Stimulated activated naive CD8-positive, alpha-beta T cell treated with anti-CD3 and anti-CD28 coated beads, Interleukin-15, Interleukin-2, amounts not matched to agents 100 U/mL and 50 U/mL, for 24 hours (primary cell): ENCODE data around the gene RNF11.

Source experiments
- ATAC-seq: fragments of 150-1000 bp; cut with Tn5 transposase; one replicate; pipeline ENCODE4 v1.10.0; 2021
- DNase-seq: peaks from one replicate; pipeline ENCODE4 v3.0.0; 2021

The RNF11 gene

GRCh38 chr1:51297401-51298321, 61.6 kb downstream of the RNF11 start:
- ATAC-seq = no peak
- DNase-seq = no peak

GRCh38 chr1:51298322-51298705, 62.2 kb downstream of the RNF11 start:
- ATAC-seq (no peak), DNase-seq (no peak)

GRCh38 chr1:51299185-51299885, 63.3 kb downstream of the RNF11 start:
- ATAC-seq (no peak), DNase-seq (no peak)

- no peak for ATAC-seq
These were observed 64.1 kb downstream of the RNF11 start for GRCh38 chr1:51299981-51300670.

GRCh38 chr1:51301152-51301843, 65.2 kb downstream of the RNF11 start:
- peak; percentile 15 for ATAC-seq
- no peak for DNase-seq

More at GRCh38 chr1:51299981-51300670, 64.1 kb downstream of the RNF11 start:
- no peak for DNase-seq

DNA sequence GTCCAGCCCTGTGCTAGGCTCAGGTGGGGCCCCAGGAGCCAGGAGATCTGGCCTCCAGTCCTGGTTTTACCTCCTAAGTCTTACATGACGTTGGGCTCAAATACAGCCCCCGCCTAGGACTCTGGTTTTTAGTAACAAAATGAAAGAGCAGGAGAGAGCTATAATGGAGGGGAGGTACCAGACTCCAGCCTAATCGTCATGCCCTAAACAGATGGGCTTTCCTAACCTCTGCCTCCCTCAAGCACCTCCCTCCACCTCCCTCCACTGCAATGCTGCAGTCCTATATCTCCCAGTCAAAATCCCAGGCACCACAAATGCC, 65.7 kb downstream of the RNF11 start:
- no peak for DNase-seq
- ATAC-seq = no peak

GRCh38 chr1:51302270-51302669, 66.2 kb downstream of the RNF11 start:
- ATAC-seq = no peak

DNA sequence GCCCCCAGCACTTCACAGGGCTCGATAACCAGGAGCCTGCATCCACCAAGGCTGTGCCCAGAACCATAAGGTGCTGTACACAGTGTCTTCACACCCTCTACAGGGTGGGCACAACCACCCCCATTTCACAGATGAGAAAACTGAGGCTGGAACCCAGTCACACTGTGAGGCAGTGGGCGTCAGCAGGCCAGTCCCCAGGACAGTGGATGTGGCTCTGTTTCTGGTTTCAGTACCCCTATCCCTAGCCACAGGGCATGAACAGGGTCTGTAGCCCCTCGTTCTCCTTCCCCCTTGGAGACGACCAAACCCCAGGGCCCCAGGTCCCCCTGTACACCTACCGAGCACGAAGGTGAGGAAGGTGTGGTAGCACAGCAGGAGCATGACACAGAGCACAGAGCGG, 66.7 kb downstream of the RNF11 start:
- ATAC-seq (no peak), DNase-seq (no peak)

More at GRCh38 chr1:51302270-51302669, 66.2 kb downstream of the RNF11 start:
- DNase-seq = no peak

DNA sequence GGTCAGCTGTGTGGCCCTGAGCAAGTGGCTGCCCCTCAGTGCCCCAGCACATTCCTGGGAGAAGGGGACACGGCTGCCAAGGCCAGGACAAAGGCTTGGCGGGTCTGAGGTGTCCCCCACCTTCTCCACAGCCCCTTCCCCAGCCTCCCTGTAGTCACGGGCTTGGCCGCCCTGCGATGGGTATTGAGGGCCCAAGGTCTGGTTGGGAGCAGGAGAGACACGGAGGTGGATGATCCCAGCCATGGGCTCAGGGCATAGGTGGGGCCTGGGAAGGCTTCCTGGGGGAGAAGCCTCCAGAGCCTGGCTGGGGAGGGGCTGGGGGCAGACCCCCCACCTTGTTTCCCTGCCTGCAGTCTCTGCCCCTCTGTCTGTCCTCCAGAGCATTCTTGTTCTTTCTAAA, 67.2 kb downstream of the RNF11 start:
- DNase-seq (no peak), ATAC-seq (no peak)

DNA sequence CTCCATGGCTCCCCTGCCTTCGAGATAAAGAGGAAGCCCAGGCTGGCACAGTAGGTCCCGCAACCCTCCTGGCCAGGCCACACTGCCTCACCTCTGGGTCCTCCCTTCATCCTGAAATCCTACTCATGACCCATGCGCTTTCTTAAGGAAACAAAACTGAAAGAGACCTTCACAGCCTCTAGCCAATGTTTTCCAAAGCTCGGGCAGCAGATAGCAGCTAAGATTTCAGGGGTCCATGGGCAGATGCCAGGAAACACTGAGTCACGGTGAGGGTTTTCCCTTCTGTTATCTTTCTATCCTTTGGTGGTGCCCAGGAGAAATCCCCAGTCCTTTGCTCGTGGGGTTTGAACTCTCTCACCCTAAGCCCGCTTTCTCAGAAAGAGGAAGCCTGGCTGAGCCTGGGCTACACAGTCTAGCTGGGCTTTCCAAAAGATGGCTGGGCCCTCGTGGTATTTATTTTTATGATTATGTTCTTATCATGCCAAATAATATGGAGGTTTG, 67.7 kb downstream of the RNF11 start:
- peak; percentile 72 for DNase-seq
- ATAC-seq = peak; percentile 76

GRCh38 chr1:51304360-51304759, 68.3 kb downstream of the RNF11 start:
- DNase-seq = no peak
- no peak for ATAC-seq

GRCh38 chr1:51305371-51305823, 69.3 kb downstream of the RNF11 start:
- ATAC-seq = no peak
- DNase-seq = no peak

- DNase-seq (no peak), ATAC-seq (no peak)
These were observed 70.9 kb downstream of the RNF11 start for GRCh38 chr1:51306950-51307349.

DNA sequence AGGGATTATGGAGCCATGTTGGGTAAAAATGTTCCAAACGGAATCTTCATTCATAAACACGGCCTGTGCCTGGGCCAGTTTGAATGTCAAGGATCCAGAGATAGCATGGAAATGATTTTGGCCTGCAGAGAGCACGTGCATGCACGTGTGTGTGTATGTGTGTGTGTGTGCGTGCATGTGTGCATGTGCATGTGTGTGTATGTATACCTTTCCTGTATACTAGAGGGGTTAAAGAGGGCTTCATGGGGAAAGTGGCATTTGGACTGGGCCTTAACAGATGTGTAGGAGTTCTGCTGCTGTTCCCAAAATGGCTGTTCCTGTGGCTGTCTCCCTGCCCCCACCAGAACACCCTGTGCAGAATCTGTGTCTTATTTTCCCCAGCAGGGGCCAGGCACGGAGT, 72.6 kb downstream of the RNF11 start:
- DNase-seq = no peak
- no peak for ATAC-seq

DNA sequence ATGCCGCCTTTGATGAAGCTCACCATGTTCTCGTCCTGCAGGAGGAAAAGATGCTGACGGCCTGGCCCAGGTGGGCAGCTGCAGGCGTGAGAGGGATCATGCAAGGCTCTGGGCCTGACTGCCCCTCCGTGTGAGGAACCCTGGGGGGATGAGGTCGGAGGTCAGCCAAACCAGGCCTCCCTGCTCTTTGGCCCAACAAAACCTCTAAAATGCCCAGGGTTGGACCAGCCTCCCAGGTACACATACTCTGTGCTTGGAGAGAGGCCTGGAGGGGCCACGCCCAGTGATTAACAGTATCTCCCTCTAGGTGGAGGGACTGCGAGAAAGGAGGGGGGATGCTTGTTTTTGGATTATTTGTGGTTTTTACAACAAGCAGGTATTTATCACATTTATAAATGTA, 73.2 kb downstream of the RNF11 start:
- no peak for DNase-seq
- ATAC-seq = no peak

DNA sequence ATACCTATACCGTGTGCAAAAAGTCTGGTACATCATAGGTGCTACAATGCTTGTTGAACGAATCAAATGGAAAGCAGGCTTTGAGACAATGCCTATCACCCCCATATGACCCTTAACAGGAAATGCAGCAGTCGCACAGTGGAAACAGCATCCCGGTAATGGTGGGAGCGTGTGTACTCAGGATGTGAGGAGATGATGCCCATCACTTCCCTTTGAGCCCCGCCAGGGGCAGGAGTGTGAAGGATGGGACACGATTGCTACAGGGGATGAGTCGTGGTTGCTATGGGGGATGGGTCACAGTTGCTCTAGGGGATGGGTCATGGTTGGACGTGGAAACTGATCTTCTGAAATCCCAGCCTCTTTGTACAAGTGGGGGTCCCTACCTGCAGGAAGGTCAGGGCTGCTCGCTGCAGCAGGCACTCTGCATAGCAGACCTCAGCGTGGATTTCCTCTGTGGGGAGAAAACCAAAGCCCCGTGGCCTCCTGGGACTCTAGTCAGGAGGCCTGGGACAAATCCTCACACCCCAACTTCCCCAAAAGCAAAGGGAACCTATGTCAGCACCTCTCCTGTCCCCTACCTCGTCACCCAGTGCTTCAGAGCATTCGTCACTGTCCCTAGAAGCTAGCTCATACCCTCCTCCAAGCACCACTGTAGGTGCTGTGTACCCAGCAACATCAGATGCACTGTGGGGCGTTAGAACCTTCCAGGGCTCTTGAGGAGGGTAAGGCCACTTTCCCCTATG, 75.0 kb downstream of the RNF11 start:
- DNase-seq (no peak), ATAC-seq (no peak)

- DNase-seq = no peak
- no peak for ATAC-seq
These were observed 75.8 kb downstream of the RNF11 start for GRCh38 chr1:51311826-51312225.

DNA sequence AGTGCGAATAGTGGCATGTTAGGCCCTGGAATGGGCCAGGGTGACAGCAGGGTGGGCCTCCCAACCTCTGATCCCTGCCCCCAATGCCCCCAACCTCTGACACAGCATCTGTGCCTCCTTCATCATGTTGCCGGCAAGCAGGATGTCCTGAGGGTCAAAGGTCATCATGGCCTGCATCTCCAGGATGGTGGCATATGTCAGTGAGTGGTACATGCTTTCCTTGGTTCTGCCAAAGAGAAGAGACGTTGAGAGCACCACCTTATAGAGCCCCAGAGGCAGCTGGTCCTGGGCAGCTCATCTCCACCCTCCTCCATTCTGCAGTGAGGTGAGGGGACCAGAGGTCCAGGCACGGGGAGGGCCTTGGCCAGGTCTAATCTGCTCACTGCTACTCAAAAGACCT, 76.6 kb downstream of the RNF11 start:
- ATAC-seq (no peak), DNase-seq (no peak)

DNA sequence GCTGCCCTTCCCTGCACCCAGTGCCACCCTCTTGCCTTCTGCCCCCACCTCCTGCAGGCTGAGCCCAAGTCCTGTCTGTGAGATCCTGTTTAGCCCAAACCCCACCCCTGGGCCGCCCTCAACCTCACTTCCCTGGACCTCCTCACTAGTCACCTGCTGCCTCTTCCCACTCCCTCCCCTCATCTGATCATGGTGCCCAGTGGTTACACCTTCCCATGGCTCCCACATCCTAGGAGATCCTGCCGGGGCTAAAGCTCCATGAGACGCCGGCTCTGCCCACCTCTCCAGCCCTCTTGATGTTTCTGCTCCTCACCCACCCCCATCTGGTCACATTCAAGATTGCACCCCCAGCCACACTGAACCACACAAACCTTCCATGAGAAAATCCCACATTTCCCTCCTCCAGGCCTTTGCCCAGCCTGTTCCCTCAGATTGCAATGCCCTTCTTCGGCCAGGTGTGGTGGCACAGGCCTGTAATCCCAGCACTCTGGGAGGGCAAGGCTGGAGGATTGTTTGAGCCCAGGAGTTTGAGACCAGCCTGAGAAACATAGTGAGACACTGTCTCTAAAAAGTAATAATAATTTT, 77.3 kb downstream of the RNF11 start:
- no peak for DNase-seq
- ATAC-seq = no peak

DNA sequence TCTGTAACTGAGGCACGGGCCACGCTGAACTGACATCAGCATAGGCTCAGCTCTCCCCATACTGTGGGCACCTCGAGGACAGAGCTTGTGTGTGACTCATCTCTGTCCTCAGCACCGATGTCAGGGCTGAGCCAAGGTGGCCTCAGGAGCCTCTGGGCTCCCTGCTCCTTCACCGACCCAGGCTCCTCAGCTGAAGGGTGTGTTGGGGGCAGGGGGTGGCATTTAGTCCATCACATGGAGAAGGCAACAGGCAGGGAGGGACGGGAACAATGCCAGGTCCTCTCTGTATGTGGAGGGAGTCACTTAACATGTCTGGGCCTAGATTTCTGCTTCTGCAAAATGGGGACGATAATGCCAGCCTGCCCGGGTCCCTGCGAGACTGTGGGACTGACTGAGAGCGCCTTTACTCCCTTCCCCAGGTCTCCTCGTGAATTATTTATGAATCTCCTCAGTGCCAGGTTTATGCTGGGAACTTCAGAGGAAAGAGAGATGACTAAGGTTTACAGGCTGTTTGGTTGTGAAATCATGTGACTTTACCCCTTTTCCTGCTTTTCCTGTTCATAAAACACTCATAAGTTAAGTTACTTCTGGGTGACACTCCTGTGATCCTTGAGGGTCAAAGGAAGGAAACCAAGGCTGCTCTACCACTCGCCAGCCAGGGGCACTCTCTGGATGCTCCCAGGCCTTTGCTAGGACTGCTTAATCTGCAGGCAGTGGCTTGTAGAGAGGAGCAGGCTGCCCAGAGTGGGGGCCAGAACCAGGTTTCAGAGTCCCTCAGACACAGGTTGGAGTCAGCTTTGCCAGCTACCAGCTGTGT, 78.1 kb downstream of the RNF11 start:
- no peak for DNase-seq
- ATAC-seq = peak; percentile 58
